ENCODE data around the gene ANXA1. TPM values are rescaled to one million over a fixed set of nuclear protein-coding genes. Genes with fewer than 3 reads are reported as not detected.

The ANXA1 gene
- total RNA-seq, 1 donor from 2014 or later, result 1,561 TPM

- Histone ChIP-seq H3K4me3 (ENCODE audit: low read depth, low read length) (no peak overlapping the region), H3K36me3 (ENCODE audit: control insufficient read depth, insufficient read depth, low read length) (peaks cover 32% of the 10 kb centered on the region), H3K27me3 (ENCODE audit: control insufficient read depth, insufficient read depth, low read length) (no peaks in the 10 kb centered on the region)
- DNase-seq (ENCODE audit: low read depth) (peak; percentile 29), FAIRE-seq (no peak)
- no peak for TF ChIP-seq CTCF (IDR thresholded peaks at IDR 0.05; ENCODE audit: insufficient read depth, low read length, severe bottlenecking)
Measured at GRCh38 chr9:73162987-73163768, 11.5 kb downstream of the ANXA1 start.

GRCh38 chr9:73165911-73166310 is 14.2 kb downstream of the ANXA1 start:
- DNase-seq (ENCODE audit: low read depth) (peak; percentile 15), FAIRE-seq (no peak)
- Histone ChIP-seq H3K4me3 (ENCODE audit: low read depth, low read length) (no peak overlapping the region), H3K27me3 (ENCODE audit: control insufficient read depth, insufficient read depth, low read length) (no peaks in the 10 kb centered on the region), H3K36me3 (ENCODE audit: control insufficient read depth, insufficient read depth, low read length) (peaks cover 29% of the 10 kb centered on the region)
- TF ChIP-seq CTCF (IDR thresholded peaks at IDR 0.05; ENCODE audit: insufficient read depth, low read length, severe bottlenecking), result no peak

DNA sequence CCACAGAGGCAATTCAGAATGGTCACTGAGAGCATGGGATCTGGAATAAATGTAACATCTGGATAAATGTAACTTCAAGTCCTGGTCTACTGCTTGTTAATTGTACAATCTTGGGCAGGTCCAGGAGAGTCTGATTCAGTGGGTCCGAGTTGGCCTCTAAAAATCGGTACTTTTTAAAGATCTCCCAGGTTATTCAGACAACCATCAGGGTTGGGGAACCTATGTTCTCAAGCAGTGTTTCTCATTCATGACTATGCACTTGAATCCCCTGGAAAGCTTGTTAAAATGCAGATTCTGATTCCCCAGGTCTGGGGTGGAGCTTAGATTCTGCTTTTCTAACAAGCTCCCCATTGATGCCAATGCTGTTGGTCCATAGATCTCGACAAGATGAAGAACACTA is 14.8 kb downstream of the ANXA1 start:
- no peaks in the 10 kb centered on the region for H3K27me3 ChIP-seq (ENCODE audit: control insufficient read depth, insufficient read depth, low read length)
- no peak overlapping the region for H3K4me3 ChIP-seq (ENCODE audit: low read depth, low read length)
- no peak for FAIRE-seq
- TF ChIP-seq CTCF (IDR thresholded peaks at IDR 0.05; ENCODE audit: insufficient read depth, low read length, severe bottlenecking), result no peak
- H3K36me3 ChIP-seq (ENCODE audit: control insufficient read depth, insufficient read depth, low read length), result peaks cover 26% of the 10 kb centered on the region
- DNase-seq (ENCODE audit: low read depth), result peak; percentile 30

DNA sequence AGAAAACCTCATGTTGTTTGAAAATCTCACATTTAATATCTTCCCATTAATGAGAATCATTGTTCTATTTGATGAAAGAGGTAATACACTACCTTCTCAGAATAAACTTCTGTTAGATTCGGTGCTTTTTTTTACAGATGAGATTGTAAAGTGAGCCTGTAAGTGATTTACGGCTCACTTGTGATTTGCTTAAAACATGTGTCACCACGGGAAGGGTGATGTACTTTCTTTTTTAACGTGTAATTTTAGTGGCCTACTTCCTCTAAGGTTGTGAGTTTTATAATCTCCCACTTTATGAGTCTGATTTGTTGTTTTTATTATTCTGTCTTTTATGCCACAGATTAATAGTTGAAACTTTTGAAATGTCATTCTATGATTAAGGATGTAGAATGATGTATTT is 15.9 kb downstream of the ANXA1 start:
- DNase-seq (ENCODE audit: low read depth) (peak; percentile 23), FAIRE-seq (no peak)
- H3K36me3 ChIP-seq (ENCODE audit: control insufficient read depth, insufficient read depth, low read length), result peaks cover 23% of the 10 kb centered on the region
- H3K4me3 ChIP-seq (ENCODE audit: low read depth, low read length), result no peak overlapping the region
- no peaks in the 10 kb centered on the region for H3K27me3 ChIP-seq (ENCODE audit: control insufficient read depth, insufficient read depth, low read length)
- no peak for TF ChIP-seq CTCF (IDR thresholded peaks at IDR 0.05; ENCODE audit: insufficient read depth, low read length, severe bottlenecking)

GRCh38 chr9:73168298-73168934 is 16.8 kb downstream of the ANXA1 start:
- no peak for TF ChIP-seq CTCF (IDR thresholded peaks at IDR 0.05; ENCODE audit: insufficient read depth, low read length, severe bottlenecking)

More at GRCh38 chr9:73168298-73168934, 16.8 kb downstream of the ANXA1 start:
- Histone ChIP-seq H3K4me3 (ENCODE audit: low read depth, low read length) (no peak overlapping the region), H3K36me3 (ENCODE audit: control insufficient read depth, insufficient read depth, low read length) (peaks cover 20% of the 10 kb centered on the region), H3K27me3 (ENCODE audit: control insufficient read depth, insufficient read depth, low read length) (no peaks in the 10 kb centered on the region)
- peak; percentile 15 for DNase-seq (ENCODE audit: low read depth)
- FAIRE-seq, result no peak
